WERI-Rb-1 (cell line): ENCODE data around the gene PDE4B.

Experiments used
- DNase-seq: peaks from one replicate; pipeline ENCODE4 v3.0.0-alpha.2; 2020
- H3K27ac ChIP-seq: fragments of 250-450 bp; sonication (Bioruptor Pico); 2 replicates; pipeline ENCODE4 v1.5.1; 2020; ENCODE audit warnings: mild to moderate bottlenecking, moderate library complexity
- H3K27me3 ChIP-seq: fragments of 250-450 bp; sonication (Bioruptor Pico); 2 replicates; pipeline ENCODE4 v1.5.1; 2021; ENCODE audit warnings: mild to moderate bottlenecking, low read depth, moderate library complexity; ENCODE audit not compliant: insufficient read depth, severe bottlenecking
- H3K36me3 ChIP-seq: fragments of 250-450 bp; sonication (Bioruptor Pico); 2 replicates; pipeline ENCODE4 v1.5.1; 2020; ENCODE audit warnings: mild to moderate bottlenecking, moderate library complexity
- H3K4me3 ChIP-seq: 2 replicates; pipeline ENCODE4 v1.5.1; 2011; ENCODE audit warnings: low read depth, mild to moderate bottlenecking, control low read depth, low read length
- H3K9me3 ChIP-seq: fragments of 250-450 bp; sonication (Bioruptor Pico); 2 replicates; pipeline ENCODE4 v1.5.1; 2021; ENCODE audit warnings: mild to moderate bottlenecking, moderate library complexity; ENCODE audit not compliant: severe bottlenecking
- CTCF ChIP-seq: IDR thresholded peaks from 2 replicates; pipeline ENCODE4 v1.5.1; 2011; ENCODE audit warnings: low read depth, mild to moderate bottlenecking, control low read depth, inconsistent platforms, low read length

The PDE4B gene

DNA sequence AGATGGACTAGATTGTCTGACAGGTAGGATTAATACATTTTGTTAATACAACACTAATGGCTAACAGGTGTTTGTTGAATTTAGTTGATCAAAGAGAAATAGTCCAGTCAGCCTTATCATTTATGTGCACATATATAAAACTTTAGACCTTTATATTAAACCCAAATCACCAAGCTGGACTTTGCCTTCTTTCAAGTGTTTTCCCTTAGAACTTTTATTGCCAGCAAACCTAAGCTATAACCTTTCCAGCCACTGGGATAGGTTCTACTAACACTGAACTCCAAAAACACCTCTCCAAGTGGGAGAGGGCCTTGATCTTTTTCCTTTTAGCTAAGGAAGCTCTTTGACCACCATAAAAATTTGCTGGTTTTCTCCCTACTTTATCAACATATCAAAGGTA is 345.9 kb downstream of the PDE4B start:
- TF ChIP-seq CTCF = no peak
- Histone ChIP-seq H3K9me3 (no peaks in the 10 kb centered on the region), H3K4me3 (no peak overlapping the region), H3K27me3 (no peaks in the 10 kb centered on the region), H3K36me3 (no peaks in the 10 kb centered on the region), H3K27ac (no peak overlapping the region)
- DNase-seq = no peak

- no peaks in the 10 kb centered on the region for H3K36me3 ChIP-seq
- no peaks in the 10 kb centered on the region for H3K9me3 ChIP-seq
- H3K27ac ChIP-seq = no peak overlapping the region
- no peak overlapping the region for H3K4me3 ChIP-seq
- TF ChIP-seq CTCF = no peak
- no peaks in the 10 kb centered on the region for H3K27me3 ChIP-seq
- no peak for DNase-seq
These were observed 347.4 kb downstream of the PDE4B start for GRCh38 chr1:66140072-66140471.

DNA sequence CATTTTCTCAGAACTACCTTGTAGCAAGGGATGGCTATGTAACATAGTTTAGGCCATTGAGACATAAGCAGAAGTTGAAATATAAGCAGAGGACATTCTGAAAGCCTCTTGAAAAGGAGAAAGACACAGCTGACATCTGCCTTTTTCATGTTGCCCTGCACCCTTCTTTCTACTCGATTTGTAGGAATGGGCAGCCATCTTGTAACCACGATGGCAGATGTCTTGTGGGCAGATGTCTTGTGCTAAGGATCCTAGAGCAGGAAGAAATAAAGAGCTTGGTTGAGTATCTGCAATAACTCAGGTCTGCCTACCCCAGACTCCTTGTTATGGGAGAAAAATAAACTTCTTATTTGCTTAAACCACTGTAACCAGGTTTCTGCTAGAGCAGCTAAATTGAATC is 351.0 kb downstream of the PDE4B start:
- Histone ChIP-seq H3K27ac (no peak overlapping the region), H3K36me3 (no peaks in the 10 kb centered on the region), H3K27me3 (no peaks in the 10 kb centered on the region), H3K9me3 (no peaks in the 10 kb centered on the region), H3K4me3 (no peak overlapping the region)
- no peak for TF ChIP-seq CTCF
- no peak for DNase-seq

GRCh38 chr1:66147226-66147835 is 354.6 kb downstream of the PDE4B start:
- no peaks in the 10 kb centered on the region for H3K36me3 ChIP-seq
- DNase-seq = no peak
- no peak overlapping the region for H3K27ac ChIP-seq
- no peaks in the 10 kb centered on the region for H3K27me3 ChIP-seq
- H3K4me3 ChIP-seq = no peak overlapping the region
- no peaks in the 10 kb centered on the region for H3K9me3 ChIP-seq
- TF ChIP-seq CTCF = no peak

- H3K27ac ChIP-seq = no peak overlapping the region
- H3K27me3 ChIP-seq = no peaks in the 10 kb centered on the region
- H3K4me3 ChIP-seq = no peak overlapping the region
- no peak for DNase-seq
- no peaks in the 10 kb centered on the region for H3K9me3 ChIP-seq
- H3K36me3 ChIP-seq = no peaks in the 10 kb centered on the region
- TF ChIP-seq CTCF = no peak
These were observed 359.3 kb downstream of the PDE4B start for GRCh38 chr1:66152034-66152433.

- Histone ChIP-seq H3K36me3 (no peaks in the 10 kb centered on the region), H3K27me3 (no peaks in the 10 kb centered on the region), H3K27ac (no peak overlapping the region), H3K4me3 (no peak overlapping the region), H3K9me3 (no peaks in the 10 kb centered on the region)
- DNase-seq = no peak
- TF ChIP-seq CTCF = no peak
These were observed 361.7 kb downstream of the PDE4B start for GRCh38 chr1:66154394-66154793.
